PC-9 (cell line): ENCODE measurements around the gene CC2D2A.

Source experiments
- CTCF ChIP-seq: fragments of 200-600 bp; sonication (generic); conservative IDR thresholded peaks from 2 replicates; pipeline ENCODE4 v1.6.1; 2017; ENCODE audit warnings: mixed run types, antibody characterized with exemption, mild to moderate bottlenecking, moderate library complexity
- EZH2 ChIP-seq: fragments of 200-600 bp; sonication (generic); IDR thresholded peaks from 2 replicates; pipeline ENCODE4 v1.8.0; 2017; ENCODE audit warnings: antibody characterized with exemption, low read depth

GRCh38 chr4:15501941-15502340 lies 32.3 kb downstream of the CC2D2A start:
- TF ChIP-seq CTCF (no peak), EZH2 (no peak)
